WTC11 (cell line): ENCODE data around the gene MAP3K21. TPM values are rescaled to one million over a fixed set of nuclear protein-coding genes. Genes with fewer than 3 reads are reported as not detected.

Experiments
- ATAC-seq: fragments of 200-7000 bp; cut with Tn5 transposase; 2 replicates; pipeline ENCODE4 v1.10.0; 2021; ENCODE audit warnings: mild to moderate bottlenecking, moderate library complexity
- CTCF ChIA-PET: fragments of 300-600 bp; sonication (Branson Sonifier 250); formaldehyde crosslinking; loops from one replicate; lab custom pipeline; 2021; ENCODE audit warnings: antibody characterized with exemption; lab: Charles Lee
- POLR2A ChIA-PET: fragments of 350-600 bp; sonication (Branson Sonifier 250); formaldehyde crosslinking; loops from one replicate; lab custom pipeline; 2021; ENCODE audit warnings: antibody characterized with exemption; lab: Charles Lee
- DNase-seq: peaks from one replicate; pipeline ENCODE4 v3.0.0; 2021; ENCODE audit warnings: low spot score
- H3K27ac Mint-ChIP-seq: 2 replicates; pipeline ENCODE4 v1.8.0; 2021; ENCODE audit warnings: mixed read lengths
- H3K27me3 Mint-ChIP-seq: 2 replicates; pipeline ENCODE4 v1.8.0; 2021; ENCODE audit warnings: low read depth, mild to moderate bottlenecking, moderate library complexity, mixed read lengths
- H3K36me3 Mint-ChIP-seq: 2 replicates; pipeline ENCODE4 v1.8.0; 2021; ENCODE audit warnings: mixed read lengths
- H3K4me1 Mint-ChIP-seq: 2 replicates; pipeline ENCODE4 v1.8.0; 2022; ENCODE audit warnings: mixed read lengths
- H3K4me3 Mint-ChIP-seq: 2 replicates; pipeline ENCODE4 v1.8.0; 2021; ENCODE audit warnings: mild to moderate bottlenecking, moderate library complexity, mixed read lengths
- H3K9me3 Mint-ChIP-seq: 2 replicates; pipeline ENCODE4 v1.8.0; 2021; ENCODE audit warnings: mixed read lengths
- HMGA2 ChIP-seq: fragments of 250-450 bp; sonication (Bioruptor Pico); IDR thresholded peaks from 2 replicates; pipeline ENCODE4 v1.4.0; 2021; ENCODE audit warnings: mild to moderate bottlenecking, moderate library complexity
- JUN ChIP-seq: sonication (generic); formaldehyde crosslinking; IDR thresholded peaks from 2 replicates; pipeline ENCODE4 v1.8.0; 2023; ENCODE audit warnings: mild to moderate bottlenecking, missing genetic modification reagents
- KAT7 ChIP-seq: sonication (generic); formaldehyde crosslinking; IDR thresholded peaks from 2 replicates; pipeline ENCODE4 v1.8.1; 2023; ENCODE audit warnings: missing genetic modification reagents, mild to moderate bottlenecking, borderline replicate concordance
- NFE2L1 ChIP-seq: sonication (generic); formaldehyde crosslinking; IDR thresholded peaks from 2 replicates; pipeline ENCODE4 v1.8.1; 2023; ENCODE audit warnings: missing genetic modification reagents
- NR1H2 ChIP-seq: sonication (generic); formaldehyde crosslinking; IDR thresholded peaks from 2 replicates; pipeline ENCODE4 v1.9.0; 2021; ENCODE audit warnings: mild to moderate bottlenecking, moderate library complexity, missing genetic modification reagents
- TCF7 ChIP-seq: sonication (generic); formaldehyde crosslinking; IDR thresholded peaks from 2 replicates; pipeline ENCODE4 v1.8.0; 2022; ENCODE audit warnings: mild to moderate bottlenecking, low read depth, missing genetic modification reagents, moderate library complexity
- total RNA-seq: library from RNA; stranded (reverse); gene quantifications from 3 replicates; pipeline ENCODE4 v1.2.3, GENCODE V29; 2021
- TF ChIP-seq, protein P1 (sequence below): fragments of 250-450 bp; sonication (Bioruptor Pico); IDR thresholded peaks from 2 replicates; pipeline ENCODE4 v1.9.0; 2021; ENCODE audit warnings: mild to moderate bottlenecking, borderline replicate concordance
- TF ChIP-seq, protein P2 (sequence below): sonication (generic); formaldehyde crosslinking; IDR thresholded peaks from 2 replicates; pipeline ENCODE4 v1.8.0; 2022; ENCODE audit warnings: mild to moderate bottlenecking, missing genetic modification reagents
- TF ChIP-seq, protein P3 (sequence below): sonication (generic); formaldehyde crosslinking; IDR thresholded peaks from 2 replicates; pipeline ENCODE4 v1.8.1; 2022; ENCODE audit warnings: low read depth, mild to moderate bottlenecking, moderate library complexity, missing genetic modification reagents, borderline replicate concordance
- TF ChIP-seq, protein P4 (sequence below): fragments of 250-450 bp; sonication (Bioruptor Pico); IDR thresholded peaks from 2 replicates; pipeline ENCODE4 v2.1.2; 2022; ENCODE audit warnings: mild to moderate bottlenecking, moderate library complexity
- TF ChIP-seq, protein P5 (sequence below): sonication (generic); formaldehyde crosslinking; IDR thresholded peaks from 2 replicates; pipeline ENCODE4 v1.8.1; 2023; ENCODE audit warnings: mild to moderate bottlenecking, missing genetic modification reagents, borderline replicate concordance
- TF ChIP-seq, protein P6 (sequence below): sonication (generic); formaldehyde crosslinking; IDR thresholded peaks from 2 replicates; pipeline ENCODE4 v1.8.1; 2023; ENCODE audit warnings: mild to moderate bottlenecking, missing genetic modification reagents, moderate library complexity
- TF ChIP-seq, protein P7 (sequence below): sonication (generic); formaldehyde crosslinking; IDR thresholded peaks from 2 replicates; pipeline ENCODE4 v1.8.0; 2023; ENCODE audit warnings: mild to moderate bottlenecking, missing genetic modification reagents
- TF ChIP-seq, protein P8 (sequence below): sonication (generic); formaldehyde crosslinking; IDR thresholded peaks from 2 replicates; pipeline ENCODE4 v1.8.0; 2023; ENCODE audit warnings: missing genetic modification reagents, mild to moderate bottlenecking, borderline replicate concordance

Gene MAP3K21
- total RNA-seq, 1 experiment from 2014 or later = 24.0 TPM

DNA sequence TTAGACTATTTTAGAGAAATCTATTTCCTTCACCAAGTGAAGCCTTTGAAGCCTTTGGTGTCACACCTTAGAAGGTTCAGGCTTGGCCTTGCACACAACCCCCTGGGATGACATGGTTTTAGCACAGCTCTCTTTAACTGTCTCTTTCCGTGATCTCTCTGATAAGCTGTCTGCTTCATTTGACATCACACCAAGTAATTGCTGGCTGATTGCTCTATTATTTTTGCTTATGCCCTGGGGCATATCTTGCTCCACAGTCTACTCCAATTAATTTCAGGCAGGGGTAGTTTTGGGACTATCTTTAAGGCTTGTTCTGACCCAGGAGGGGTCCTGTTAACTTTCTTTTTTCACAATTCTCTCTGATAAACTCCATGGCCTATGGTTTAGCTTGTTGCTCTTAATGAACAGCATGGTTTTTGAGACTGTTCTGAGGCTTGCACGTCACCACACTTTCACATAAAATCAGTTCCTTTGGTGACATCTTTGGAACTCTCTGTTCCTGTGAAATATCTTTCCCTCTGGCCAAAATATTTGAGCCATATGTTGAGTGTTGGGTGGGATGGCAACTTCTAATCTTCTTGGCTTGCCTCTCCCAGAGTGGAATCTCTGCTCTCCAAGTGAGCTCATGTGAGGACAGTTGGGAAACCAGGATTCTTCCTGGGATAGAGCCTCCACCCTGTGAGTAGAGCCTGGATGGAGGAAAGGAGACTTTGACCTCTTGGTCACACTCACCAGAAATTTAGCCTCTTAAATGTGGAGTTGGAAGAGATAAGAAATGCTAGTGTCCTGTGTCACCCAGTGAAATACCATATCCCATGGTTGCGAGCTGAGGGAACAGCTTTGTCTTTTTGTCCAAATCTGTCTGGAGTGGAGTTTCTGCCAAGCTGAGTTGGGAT, 63.6 kb downstream of the MAP3K21 start:
- POLR2A ChIA-PET = no interaction called here
- Mint-ChIP-seq H3K4me1 (peaks cover 24% of the 10 kb centered on the region), H3K27me3 (no peaks in the 10 kb centered on the region), H3K9me3 (peaks cover 22% of the 10 kb centered on the region), H3K4me3 (no peak overlapping the region), H3K27ac (no peak overlapping the region), H3K36me3 (peaks cover 7% of the 10 kb centered on the region; the same call in 1 of the 2 replicates)
- DNase-seq (no peak), ATAC-seq (no peak)
- CTCF ChIA-PET = interaction anchor here (0.9 to 3.4 kb wide), 4 partner anchors 400 to 720 kb away, joined by 3 to 20 read pairs (median 4); partner anchors contain the start of gene SLC35F3
- TF ChIP-seq JUN (CRISPR knock-in tag) (no peak), HMGA2 (CRISPR knock-in tag) (no peak), NFE2L1 (CRISPR knock-in tag) (no peak), KAT7 (CRISPR knock-in tag) (no peak), NR1H2 (CRISPR knock-in tag) (no peak), TCF7 (CRISPR knock-in tag) (no peak)
- TF ChIP-seq, protein P1, sequence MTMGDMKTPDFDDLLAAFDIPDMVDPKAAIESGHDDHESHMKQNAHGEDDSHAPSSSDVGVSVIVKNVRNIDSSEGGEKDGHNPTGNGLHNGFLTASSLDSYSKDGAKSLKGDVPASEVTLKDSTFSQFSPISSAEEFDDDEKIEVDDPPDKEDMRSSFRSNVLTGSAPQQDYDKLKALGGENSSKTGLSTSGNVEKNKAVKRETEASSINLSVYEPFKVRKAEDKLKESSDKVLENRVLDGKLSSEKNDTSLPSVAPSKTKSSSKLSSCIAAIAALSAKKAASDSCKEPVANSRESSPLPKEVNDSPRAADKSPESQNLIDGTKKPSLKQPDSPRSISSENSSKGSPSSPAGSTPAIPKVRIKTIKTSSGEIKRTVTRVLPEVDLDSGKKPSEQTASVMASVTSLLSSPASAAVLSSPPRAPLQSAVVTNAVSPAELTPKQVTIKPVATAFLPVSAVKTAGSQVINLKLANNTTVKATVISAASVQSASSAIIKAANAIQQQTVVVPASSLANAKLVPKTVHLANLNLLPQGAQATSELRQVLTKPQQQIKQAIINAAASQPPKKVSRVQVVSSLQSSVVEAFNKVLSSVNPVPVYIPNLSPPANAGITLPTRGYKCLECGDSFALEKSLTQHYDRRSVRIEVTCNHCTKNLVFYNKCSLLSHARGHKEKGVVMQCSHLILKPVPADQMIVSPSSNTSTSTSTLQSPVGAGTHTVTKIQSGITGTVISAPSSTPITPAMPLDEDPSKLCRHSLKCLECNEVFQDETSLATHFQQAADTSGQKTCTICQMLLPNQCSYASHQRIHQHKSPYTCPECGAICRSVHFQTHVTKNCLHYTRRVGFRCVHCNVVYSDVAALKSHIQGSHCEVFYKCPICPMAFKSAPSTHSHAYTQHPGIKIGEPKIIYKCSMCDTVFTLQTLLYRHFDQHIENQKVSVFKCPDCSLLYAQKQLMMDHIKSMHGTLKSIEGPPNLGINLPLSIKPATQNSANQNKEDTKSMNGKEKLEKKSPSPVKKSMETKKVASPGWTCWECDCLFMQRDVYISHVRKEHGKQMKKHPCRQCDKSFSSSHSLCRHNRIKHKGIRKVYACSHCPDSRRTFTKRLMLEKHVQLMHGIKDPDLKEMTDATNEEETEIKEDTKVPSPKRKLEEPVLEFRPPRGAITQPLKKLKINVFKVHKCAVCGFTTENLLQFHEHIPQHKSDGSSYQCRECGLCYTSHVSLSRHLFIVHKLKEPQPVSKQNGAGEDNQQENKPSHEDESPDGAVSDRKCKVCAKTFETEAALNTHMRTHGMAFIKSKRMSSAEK (CRISPR knock-in tag) = no peak
- TF ChIP-seq, protein P2, sequence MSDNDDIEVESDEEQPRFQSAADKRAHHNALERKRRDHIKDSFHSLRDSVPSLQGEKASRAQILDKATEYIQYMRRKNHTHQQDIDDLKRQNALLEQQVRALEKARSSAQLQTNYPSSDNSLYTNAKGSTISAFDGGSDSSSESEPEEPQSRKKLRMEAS = no peak
- TF ChIP-seq, protein P3, sequence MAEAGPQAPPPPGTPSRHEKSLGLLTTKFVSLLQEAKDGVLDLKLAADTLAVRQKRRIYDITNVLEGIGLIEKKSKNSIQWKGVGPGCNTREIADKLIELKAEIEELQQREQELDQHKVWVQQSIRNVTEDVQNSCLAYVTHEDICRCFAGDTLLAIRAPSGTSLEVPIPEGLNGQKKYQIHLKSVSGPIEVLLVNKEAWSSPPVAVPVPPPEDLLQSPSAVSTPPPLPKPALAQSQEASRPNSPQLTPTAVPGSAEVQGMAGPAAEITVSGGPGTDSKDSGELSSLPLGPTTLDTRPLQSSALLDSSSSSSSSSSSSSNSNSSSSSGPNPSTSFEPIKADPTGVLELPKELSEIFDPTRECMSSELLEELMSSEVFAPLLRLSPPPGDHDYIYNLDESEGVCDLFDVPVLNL (CRISPR knock-in tag) = no peak
- TF ChIP-seq, protein P4, sequence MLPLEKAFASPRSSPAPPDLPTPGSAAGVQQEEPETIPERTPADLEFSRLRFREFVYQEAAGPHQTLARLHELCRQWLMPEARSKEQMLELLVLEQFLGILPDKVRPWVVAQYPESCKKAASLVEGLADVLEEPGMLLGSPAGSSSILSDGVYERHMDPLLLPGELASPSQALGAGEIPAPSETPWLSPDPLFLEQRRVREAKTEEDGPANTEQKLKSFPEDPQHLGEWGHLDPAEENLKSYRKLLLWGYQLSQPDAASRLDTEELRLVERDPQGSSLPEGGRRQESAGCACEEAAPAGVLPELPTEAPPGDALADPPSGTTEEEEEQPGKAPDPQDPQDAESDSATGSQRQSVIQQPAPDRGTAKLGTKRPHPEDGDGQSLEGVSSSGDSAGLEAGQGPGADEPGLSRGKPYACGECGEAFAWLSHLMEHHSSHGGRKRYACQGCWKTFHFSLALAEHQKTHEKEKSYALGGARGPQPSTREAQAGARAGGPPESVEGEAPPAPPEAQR (CRISPR knock-in tag) = no peak
- TF ChIP-seq, protein P5, sequence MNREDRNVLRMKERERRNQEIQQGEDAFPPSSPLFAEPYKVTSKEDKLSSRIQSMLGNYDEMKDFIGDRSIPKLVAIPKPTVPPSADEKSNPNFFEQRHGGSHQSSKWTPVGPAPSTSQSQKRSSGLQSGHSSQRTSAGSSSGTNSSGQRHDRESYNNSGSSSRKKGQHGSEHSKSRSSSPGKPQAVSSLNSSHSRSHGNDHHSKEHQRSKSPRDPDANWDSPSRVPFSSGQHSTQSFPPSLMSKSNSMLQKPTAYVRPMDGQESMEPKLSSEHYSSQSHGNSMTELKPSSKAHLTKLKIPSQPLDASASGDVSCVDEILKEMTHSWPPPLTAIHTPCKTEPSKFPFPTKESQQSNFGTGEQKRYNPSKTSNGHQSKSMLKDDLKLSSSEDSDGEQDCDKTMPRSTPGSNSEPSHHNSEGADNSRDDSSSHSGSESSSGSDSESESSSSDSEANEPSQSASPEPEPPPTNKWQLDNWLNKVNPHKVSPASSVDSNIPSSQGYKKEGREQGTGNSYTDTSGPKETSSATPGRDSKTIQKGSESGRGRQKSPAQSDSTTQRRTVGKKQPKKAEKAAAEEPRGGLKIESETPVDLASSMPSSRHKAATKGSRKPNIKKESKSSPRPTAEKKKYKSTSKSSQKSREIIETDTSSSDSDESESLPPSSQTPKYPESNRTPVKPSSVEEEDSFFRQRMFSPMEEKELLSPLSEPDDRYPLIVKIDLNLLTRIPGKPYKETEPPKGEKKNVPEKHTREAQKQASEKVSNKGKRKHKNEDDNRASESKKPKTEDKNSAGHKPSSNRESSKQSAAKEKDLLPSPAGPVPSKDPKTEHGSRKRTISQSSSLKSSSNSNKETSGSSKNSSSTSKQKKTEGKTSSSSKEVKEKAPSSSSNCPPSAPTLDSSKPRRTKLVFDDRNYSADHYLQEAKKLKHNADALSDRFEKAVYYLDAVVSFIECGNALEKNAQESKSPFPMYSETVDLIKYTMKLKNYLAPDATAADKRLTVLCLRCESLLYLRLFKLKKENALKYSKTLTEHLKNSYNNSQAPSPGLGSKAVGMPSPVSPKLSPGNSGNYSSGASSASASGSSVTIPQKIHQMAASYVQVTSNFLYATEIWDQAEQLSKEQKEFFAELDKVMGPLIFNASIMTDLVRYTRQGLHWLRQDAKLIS (CRISPR knock-in tag) = no peak
- TF ChIP-seq, protein P6, sequence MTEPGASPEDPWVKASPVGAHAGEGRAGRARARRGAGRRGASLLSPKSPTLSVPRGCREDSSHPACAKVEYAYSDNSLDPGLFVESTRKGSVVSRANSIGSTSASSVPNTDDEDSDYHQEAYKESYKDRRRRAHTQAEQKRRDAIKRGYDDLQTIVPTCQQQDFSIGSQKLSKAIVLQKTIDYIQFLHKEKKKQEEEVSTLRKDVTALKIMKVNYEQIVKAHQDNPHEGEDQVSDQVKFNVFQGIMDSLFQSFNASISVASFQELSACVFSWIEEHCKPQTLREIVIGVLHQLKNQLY = no peak
- TF ChIP-seq, protein P7, sequence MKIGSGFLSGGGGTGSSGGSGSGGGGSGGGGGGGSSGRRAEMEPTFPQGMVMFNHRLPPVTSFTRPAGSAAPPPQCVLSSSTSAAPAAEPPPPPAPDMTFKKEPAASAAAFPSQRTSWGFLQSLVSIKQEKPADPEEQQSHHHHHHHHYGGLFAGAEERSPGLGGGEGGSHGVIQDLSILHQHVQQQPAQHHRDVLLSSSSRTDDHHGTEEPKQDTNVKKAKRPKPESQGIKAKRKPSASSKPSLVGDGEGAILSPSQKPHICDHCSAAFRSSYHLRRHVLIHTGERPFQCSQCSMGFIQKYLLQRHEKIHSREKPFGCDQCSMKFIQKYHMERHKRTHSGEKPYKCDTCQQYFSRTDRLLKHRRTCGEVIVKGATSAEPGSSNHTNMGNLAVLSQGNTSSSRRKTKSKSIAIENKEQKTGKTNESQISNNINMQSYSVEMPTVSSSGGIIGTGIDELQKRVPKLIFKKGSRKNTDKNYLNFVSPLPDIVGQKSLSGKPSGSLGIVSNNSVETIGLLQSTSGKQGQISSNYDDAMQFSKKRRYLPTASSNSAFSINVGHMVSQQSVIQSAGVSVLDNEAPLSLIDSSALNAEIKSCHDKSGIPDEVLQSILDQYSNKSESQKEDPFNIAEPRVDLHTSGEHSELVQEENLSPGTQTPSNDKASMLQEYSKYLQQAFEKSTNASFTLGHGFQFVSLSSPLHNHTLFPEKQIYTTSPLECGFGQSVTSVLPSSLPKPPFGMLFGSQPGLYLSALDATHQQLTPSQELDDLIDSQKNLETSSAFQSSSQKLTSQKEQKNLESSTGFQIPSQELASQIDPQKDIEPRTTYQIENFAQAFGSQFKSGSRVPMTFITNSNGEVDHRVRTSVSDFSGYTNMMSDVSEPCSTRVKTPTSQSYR (CRISPR knock-in tag) = no peak
- TF ChIP-seq, protein P8, sequence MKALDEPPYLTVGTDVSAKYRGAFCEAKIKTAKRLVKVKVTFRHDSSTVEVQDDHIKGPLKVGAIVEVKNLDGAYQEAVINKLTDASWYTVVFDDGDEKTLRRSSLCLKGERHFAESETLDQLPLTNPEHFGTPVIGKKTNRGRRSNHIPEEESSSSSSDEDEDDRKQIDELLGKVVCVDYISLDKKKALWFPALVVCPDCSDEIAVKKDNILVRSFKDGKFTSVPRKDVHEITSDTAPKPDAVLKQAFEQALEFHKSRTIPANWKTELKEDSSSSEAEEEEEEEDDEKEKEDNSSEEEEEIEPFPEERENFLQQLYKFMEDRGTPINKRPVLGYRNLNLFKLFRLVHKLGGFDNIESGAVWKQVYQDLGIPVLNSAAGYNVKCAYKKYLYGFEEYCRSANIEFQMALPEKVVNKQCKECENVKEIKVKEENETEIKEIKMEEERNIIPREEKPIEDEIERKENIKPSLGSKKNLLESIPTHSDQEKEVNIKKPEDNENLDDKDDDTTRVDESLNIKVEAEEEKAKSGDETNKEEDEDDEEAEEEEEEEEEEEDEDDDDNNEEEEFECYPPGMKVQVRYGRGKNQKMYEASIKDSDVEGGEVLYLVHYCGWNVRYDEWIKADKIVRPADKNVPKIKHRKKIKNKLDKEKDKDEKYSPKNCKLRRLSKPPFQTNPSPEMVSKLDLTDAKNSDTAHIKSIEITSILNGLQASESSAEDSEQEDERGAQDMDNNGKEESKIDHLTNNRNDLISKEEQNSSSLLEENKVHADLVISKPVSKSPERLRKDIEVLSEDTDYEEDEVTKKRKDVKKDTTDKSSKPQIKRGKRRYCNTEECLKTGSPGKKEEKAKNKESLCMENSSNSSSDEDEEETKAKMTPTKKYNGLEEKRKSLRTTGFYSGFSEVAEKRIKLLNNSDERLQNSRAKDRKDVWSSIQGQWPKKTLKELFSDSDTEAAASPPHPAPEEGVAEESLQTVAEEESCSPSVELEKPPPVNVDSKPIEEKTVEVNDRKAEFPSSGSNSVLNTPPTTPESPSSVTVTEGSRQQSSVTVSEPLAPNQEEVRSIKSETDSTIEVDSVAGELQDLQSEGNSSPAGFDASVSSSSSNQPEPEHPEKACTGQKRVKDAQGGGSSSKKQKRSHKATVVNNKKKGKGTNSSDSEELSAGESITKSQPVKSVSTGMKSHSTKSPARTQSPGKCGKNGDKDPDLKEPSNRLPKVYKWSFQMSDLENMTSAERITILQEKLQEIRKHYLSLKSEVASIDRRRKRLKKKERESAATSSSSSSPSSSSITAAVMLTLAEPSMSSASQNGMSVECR = no peak
